ENCODE data around the gene RTBDN. TPM values are rescaled to one million over a fixed set of nuclear protein-coding genes. Genes with fewer than 3 reads are reported as not detected.

RTBDN gene
- total RNA-seq, 2 donors from 2014 or later, result not detected

Small RNA genes lying within 50 kb of the gene (microRNA-seq; reads per million reads assigned to microRNA genes)
- gene MIR5684 (ENCODE audit: borderline microRNAs expressed in 2 of 2) (0 to 0.32 reads per million in 2 donors), gene MIR6794 (ENCODE audit: borderline microRNAs expressed in 2 of 2) (0 reads per million in 2 donors)

Other genes with a start within 250 kb of the RTBDN start
- gene ZNF490, start 223.8 kb downstream of the RTBDN start, total RNA-seq, result 1 to 10 TPM; 5.4 to 6.3 TPM
- gene ZNF791, start 223.7 kb downstream of the RTBDN start, total RNA-seq, result 10 to 100 TPM; 26.8 to 28.5 TPM
- 10 to 100 TPM; 57.2 to 95.8 TPM for gene MAN2B1, start 167.8 kb downstream of the RTBDN start, total RNA-seq
- gene WDR83, start 167.8 kb downstream of the RTBDN start, total RNA-seq, result 1 to 10 TPM; 6.7 to 6.9 TPM
- gene DHPS, start 152.7 kb downstream of the RTBDN start, total RNA-seq, result 10 to 100 TPM; 47.2 to 52.6 TPM
- not detected for gene GNG14, start 146.6 kb downstream of the RTBDN start, total RNA-seq
- 1 to 10 TPM; 3.1 to 3.6 TPM for gene FBXW9, start 137.9 kb downstream of the RTBDN start, total RNA-seq
- gene TNPO2, start 110.6 kb downstream of the RTBDN start, total RNA-seq, result 10 to 100 TPM; 57.5 to 59.2 TPM
- 100 to 1,000 TPM; 109 to 121 TPM for gene TRIR, start 99.9 kb downstream of the RTBDN start, total RNA-seq
- 10 to 100 TPM; 41.2 to 42.6 TPM for gene GET3, start 97.1 kb downstream of the RTBDN start, total RNA-seq
- gene BEST2, start 82.8 kb downstream of the RTBDN start, total RNA-seq, result not detected
- gene HOOK2, start 59.0 kb downstream of the RTBDN start, total RNA-seq, result 10 to 100 TPM; 20.2 to 21.7 TPM
- gene JUNB, start 43.1 kb downstream of the RTBDN start, total RNA-seq, result 100 to 1,000 TPM; 193 to 418 TPM
- gene PRDX2, start 32.8 kb downstream of the RTBDN start, total RNA-seq, result 100 to 1,000 TPM; 126 to 130 TPM
- gene THSD8, start 32.5 kb downstream of the RTBDN start, total RNA-seq, result 1 to 10 TPM in 1 of 2 donors, under 1 TPM in 1; 1.00 to 1.6 TPM
- 1 to 10 TPM; 4.3 to 5.1 TPM for gene RNASEH2A, start 28.0 kb downstream of the RTBDN start, total RNA-seq
- under 1 TPM in 1 of 2 donors, not detected in 1; 0.37 TPM for gene MAST1, start 3.9 kb upstream of the RTBDN start, total RNA-seq
- 10 to 100 TPM; 20.2 to 31.8 TPM for gene DNASE2, start 46.9 kb upstream of the RTBDN start, total RNA-seq
- under 1 TPM in 1 of 2 donors, not detected in 1; 0.33 TPM for gene KLF1, start 52.6 kb upstream of the RTBDN start, total RNA-seq
- gene GCDH, start 56.6 kb upstream of the RTBDN start, total RNA-seq, result 10 to 100 TPM in 1 of 2 donors, 1 to 10 TPM in 1; 8.5 to 14.6 TPM
- not detected for gene SYCE2, start 84.7 kb upstream of the RTBDN start, total RNA-seq
- gene FARSA, start 99.1 kb upstream of the RTBDN start, total RNA-seq, result 10 to 100 TPM; 30.8 to 31.1 TPM
- 100 to 1,000 TPM; 629 to 855 TPM for gene CALR, start 104.0 kb upstream of the RTBDN start, total RNA-seq
- gene RAD23A, start 111.3 kb upstream of the RTBDN start, total RNA-seq, result 100 to 1,000 TPM in 1 of 2 donors, 10 to 100 TPM in 1; 90.9 to 124 TPM
- gene GADD45GIP1, start 122.6 kb upstream of the RTBDN start, total RNA-seq, result 10 to 100 TPM; 18.1 to 20.7 TPM
- gene DAND5, start 135.0 kb upstream of the RTBDN start, total RNA-seq, result not detected
- gene NFIX, start 160.9 kb upstream of the RTBDN start, total RNA-seq, result 100 to 1,000 TPM; 242 to 327 TPM

All from posterior vena cava (tissue), 2 donors.